Myocyte (in vitro differentiated cells): ENCODE data around the gene CCDC136. TPM values are rescaled to one million over a fixed set of nuclear protein-coding genes. Genes with fewer than 3 reads are reported as not detected.
A peak's percentile ranks its signal among the peaks of the same experiment; 100 is the strongest.

ENCODE experiments used
- DNase-seq: peaks from one replicate; pipeline ENCODE4 v3.0.0-alpha.2; 2012; ENCODE audit warnings: low read depth
- polyA plus RNA-seq: library from polyadenylated mRNA; unstranded; fragments of >200 nt; gene quantifications from one replicate; pipeline ENCODE4 v1.2.1, GENCODE V29; 2012; ENCODE audit warnings: missing spikeins
- total RNA-seq: library from RNA; depleted of rRNA; stranded (reverse); fragments of >200 nt; gene quantifications from 2 replicates; pipeline ENCODE4 v1.2.3, GENCODE V29; 2014

Gene CCDC136
- total RNA-seq = 4.6 and 5.0 TPM in 2 replicates
- 5.3 TPM for polyA plus RNA-seq

DNA sequence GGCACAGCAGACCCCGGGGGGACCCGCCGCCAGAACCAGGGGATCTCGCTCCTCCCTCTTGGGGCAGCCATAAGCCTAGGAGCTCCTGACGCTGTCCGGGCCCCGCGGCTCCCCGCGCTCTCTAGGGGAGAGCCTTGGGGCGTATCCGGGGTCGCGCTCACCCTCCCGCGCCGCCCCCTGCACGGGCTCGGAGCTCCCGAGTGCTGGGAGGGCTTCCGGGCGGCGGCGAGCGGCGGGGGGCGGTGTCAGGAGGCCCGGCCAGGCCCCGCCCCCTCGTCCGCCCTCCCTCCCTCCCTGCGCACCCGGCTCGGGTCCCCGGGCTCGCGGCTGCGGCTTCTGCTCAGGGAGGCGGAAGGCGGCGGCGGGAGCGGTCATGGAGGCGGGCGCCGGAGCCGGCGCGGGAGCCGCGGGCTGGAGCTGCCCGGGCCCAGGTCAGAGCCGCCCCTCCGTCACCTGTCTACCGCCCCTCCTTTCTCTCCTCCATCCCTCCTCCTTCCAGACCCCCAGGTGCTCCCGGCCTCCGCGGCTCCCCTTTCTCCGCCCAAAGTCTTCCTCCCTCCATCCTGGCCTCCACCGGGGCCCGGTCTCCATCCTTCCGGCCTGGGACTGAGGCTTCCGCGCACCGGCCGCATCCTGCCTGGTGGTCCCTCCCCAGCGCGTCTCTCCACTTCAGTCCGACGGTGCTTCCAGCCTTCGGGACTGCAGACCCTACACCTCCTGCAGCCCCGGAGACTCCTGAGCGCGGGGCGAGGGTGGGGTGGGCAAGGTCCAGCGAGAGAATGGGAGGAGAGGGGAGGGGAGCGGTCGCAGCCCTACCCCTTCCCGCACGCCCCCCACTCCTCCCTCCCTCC lies at the start of gene CCDC136:
Gene CCDC136, plus strand, starts transcription at position 848 of the 851 bp plus-strand sequence. CDS start 444 bp downstream, outside the sequence.
- peak; percentile 65 for DNase-seq

GRCh38 chr7:128742206-128742605 lies 49.6 kb upstream of the CCDC136 start:
- peak; percentile 38 for DNase-seq

DNA sequence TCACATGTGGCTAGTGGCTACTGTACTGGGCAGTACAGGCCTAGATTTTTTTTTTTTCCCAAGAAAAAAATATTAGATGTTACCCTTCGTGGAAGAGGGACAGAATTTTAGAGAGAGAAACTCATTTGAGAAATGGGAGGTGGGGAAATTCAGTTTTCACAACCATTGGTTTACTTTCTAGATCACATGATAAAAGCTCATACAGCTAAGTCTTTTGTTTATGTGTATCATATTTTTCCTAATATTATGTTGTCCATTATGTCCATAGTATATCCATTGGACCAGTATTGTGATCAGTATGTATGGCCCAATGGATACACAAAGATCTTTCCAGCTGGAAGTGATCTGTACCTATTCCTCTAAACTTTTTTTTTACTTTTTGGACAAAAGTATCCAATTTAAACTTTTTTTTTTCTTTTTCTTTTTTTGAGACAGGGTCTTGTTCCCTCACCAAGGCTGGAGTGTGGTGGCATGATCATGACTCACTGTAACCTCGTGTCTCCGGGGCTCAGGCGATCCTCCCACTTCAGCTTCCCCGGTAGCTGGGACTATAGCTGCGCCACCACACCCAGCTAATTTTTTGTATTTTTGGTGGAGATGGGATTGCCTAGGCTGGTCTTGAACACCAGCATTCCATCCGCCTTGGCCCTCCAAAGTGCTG lies 48.5 kb upstream of the CCDC136 start:
- peak; percentile 59 for DNase-seq

- no peak for DNase-seq
These were observed 47.3 kb upstream of the CCDC136 start for GRCh38 chr7:128744366-128744905.

GRCh38 chr7:128745706-128746105 lies 46.1 kb upstream of the CCDC136 start:
- DNase-seq = no peak

- no peak for DNase-seq
These were observed 44.3 kb upstream of the CCDC136 start for GRCh38 chr7:128747327-128748079.

GRCh38 chr7:128752251-128752650 lies 39.5 kb upstream of the CCDC136 start:
- DNase-seq = no peak

DNA sequence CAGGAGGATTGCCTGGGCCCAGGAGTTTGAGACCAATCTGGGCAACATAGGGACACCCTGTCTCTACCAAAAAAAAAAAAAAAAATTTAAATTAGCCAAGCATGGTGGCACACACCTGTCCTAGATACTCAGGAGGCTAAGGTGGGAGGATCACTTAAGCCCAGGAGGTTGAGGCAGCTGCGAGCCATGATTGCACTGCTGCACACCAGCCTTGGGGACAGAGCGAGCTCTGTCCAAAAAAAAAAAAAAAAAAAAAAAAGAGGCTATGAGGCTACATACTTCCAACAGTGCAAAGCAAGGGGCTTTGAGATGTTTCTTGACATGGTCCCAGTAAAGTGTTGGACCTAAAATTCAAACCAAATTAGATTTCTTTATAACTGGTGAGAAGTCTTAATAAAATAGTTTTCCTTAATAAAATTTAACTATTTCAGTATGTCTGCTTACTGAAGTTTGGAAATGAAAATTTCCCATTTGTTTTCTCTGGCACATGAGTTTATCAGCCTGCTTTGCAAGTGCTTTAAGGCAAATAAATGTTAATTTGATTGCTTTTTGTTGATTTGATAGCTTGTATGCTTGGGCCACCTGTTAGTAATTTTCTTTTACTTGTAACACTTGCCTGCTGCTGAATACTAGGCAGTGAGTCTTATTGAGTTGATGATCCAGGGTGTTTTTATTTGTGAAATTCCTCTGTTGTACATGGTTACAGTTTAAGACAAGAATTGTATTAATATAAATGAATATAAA lies 36.5 kb upstream of the CCDC136 start:
- DNase-seq = peak; percentile 59

DNA sequence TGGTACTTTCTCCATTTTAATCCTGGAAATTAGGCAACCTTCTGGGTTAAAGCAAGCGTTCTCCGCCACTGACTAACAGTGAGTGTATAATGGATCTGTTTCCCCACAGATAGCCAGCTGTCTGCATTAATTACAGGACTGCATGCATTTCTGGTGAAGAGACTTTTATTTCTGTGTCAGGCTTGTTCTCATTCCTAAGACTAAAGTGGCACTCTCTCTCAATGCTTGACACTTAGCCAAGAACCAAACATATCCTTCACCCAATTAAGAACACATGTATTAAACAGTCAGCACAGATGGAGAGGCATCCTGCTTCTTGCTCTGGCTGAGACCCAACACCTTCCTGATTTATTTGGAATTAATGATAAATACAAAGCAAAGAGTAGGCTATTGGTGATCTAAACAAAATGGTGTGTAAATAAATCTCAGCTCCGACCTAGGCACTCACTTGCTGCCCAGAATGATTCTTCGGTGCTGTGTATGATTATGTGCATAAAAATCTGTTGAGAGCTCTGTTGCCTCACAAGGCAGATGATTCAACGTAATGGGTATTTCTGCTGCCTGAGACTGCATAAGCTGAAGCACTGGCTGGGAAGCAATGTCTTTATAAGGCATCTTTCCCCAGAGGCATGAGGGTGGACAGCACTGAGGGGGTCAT lies 35.8 kb upstream of the CCDC136 start:
- peak; percentile 99 for DNase-seq

DNA sequence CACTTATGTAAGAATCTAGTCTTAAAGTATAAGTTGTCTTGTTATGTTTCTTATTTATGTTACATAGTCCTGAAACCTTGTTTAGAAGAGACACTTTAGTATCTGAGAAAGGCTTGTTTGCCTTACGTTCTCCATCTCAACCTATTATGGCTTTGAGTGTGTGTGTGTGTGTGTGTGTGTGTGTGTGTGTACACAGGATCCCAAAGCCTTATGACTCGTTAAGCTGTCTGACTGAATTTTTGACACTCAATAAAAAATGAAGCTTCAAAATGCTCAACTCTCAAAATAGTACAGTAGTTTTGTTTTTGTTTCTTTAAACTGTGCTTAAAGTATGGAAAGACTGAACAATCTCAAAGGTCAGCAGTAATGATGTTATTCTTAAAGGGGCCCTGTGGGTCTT lies 34.6 kb upstream of the CCDC136 start:
- DNase-seq = peak; percentile 27

DNA sequence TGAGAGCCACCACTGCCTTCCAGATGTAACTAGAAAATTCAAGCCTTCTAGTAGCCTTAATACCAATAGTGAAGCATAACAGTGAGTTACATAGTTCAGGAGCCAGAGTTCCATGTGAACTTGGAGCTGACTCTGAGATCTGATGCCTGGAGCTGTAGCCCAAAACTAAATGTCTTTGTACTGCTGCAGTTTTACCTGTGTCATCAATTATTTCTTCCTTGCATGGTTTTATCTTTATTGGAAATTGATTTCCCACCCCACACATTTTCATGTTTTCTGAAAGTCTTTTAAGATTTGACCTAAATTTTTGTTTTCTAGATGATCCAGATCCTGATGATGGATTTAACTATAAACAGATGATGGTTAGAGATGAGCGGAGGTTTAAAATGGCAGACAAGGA lies 33.2 kb upstream of the CCDC136 start:
- no peak for DNase-seq

- DNase-seq = no peak
These were observed 32.5 kb upstream of the CCDC136 start for GRCh38 chr7:128759242-128759641.

- DNase-seq = no peak
These were observed 28.2 kb upstream of the CCDC136 start for GRCh38 chr7:128763541-128763940.

GRCh38 chr7:128767475-128768110 lies 24.2 kb upstream of the CCDC136 start:
- DNase-seq = peak; percentile 34

DNA sequence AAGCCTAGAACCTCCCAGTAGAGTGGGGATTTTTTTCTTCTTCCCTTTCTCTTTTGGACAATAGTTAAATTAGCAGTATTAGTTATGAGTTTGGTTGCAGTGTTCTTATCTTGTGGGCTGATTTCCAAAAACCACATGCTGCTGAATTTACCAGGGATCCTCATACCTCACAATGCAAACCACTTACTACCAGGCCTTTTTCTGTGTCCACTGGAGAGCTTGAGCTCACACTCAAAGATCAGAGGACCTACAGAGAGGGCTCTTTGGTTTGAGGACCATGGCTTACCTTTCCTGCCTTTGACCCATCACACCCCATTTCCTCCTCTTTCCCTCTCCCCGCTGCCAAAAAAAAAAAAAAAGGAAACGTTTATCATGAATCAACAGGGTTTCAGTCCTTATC lies 21.5 kb upstream of the CCDC136 start:
- DNase-seq = no peak

DNA sequence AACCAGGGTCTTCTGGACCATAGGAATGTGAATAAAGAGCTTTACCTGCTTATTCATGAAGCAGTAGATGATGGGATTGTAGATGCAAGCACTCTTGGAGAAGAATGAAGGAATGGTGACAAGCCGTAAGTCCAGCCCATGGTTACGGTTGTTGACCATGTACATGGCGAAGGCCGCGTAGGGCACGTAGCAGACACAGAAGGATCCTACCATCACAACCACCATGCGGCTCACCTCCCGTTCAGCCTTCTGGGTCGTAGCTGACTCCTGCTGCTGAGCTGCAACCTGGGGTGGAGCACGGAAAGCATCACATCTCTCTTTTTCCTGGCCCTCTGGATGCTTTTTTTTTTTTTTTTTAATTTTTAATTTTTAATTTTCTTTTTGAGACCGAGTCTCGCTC lies 18.2 kb upstream of the CCDC136 start:
- no peak for DNase-seq

- DNase-seq = no peak
These were observed 17.6 kb upstream of the CCDC136 start for GRCh38 chr7:128774029-128774689.

DNA sequence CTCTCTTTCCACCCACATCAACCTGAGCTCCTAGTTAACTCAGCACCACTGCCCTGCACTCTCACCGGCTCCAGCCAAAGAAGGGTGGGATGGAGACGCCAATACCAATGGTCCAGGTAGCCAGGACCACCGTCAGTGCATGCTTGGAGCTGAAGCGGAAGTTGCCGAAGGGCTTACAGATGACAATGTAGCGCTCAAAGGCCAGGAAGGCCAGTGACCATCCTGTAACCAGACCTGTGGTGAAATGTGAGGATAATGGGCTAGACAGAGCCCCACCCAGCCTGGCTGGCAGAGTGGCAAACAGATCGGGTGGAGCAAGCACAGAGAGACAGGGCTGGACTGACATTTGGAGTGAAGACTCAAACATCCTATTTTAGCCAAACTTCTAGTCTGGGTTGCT lies 16.8 kb upstream of the CCDC136 start:
- peak; percentile 45 for DNase-seq
